Stimulated activated CD8-positive, alpha-beta memory T cell treated with anti-CD3 and anti-CD28 coated beads, Interleukin-2, amount 100 ng/mL, for 48 hours (primary cell): ENCODE results near the gene SMG6.
A peak's percentile ranks its signal among the peaks of the same experiment; 100 is the strongest.

Experiments
- DNase-seq, 2 donors: peaks; one replicate each; pipeline ENCODE4 v3.0.0-alpha.2; 2020; ENCODE audit warnings: low read depth in 2 of 2

The SMG6 gene

GRCh38 chr17:2235265-2235664 lies 68.3 kb downstream of the SMG6 start:
- no peak for DNase-seq

GRCh38 chr17:2233441-2233947 lies 70.1 kb downstream of the SMG6 start:
- DNase-seq: no peak

- no peak for DNase-seq
These were observed 71.3 kb downstream of the SMG6 start for GRCh38 chr17:2232244-2232638.

GRCh38 chr17:2230877-2231276 lies 72.7 kb downstream of the SMG6 start:
- no peak for DNase-seq

- no peak for DNase-seq
These were observed 76.4 kb downstream of the SMG6 start for GRCh38 chr17:2227025-2227699.

GRCh38 chr17:2223617-2223927 lies 80.0 kb downstream of the SMG6 start:
- DNase-seq: no peak

- peak; percentile 38 to 39 for DNase-seq
These were observed 80.5 kb downstream of the SMG6 start for GRCh38 chr17:2222901-2223616.

- DNase-seq: no peak
These were observed 81.3 kb downstream of the SMG6 start for GRCh38 chr17:2222301-2222700.

GRCh38 chr17:2218426-2218825 lies 85.2 kb downstream of the SMG6 start:
- DNase-seq: no peak

GRCh38 chr17:2215616-2216364 lies 87.8 kb downstream of the SMG6 start:
- peak; percentile 31 to 35 for DNase-seq

- no peak for DNase-seq
These were observed 88.5 kb downstream of the SMG6 start for GRCh38 chr17:2214929-2215615.

GRCh38 chr17:2214047-2214928 lies 89.3 kb downstream of the SMG6 start:
- peak in 1 of 2 donors; percentile 22 for DNase-seq

GRCh38 chr17:2213291-2213960 lies 90.2 kb downstream of the SMG6 start:
- no peak for DNase-seq

GRCh38 chr17:2212400-2212981 lies 91.1 kb downstream of the SMG6 start:
- no peak for DNase-seq

GRCh38 chr17:2211661-2212399 lies 91.8 kb downstream of the SMG6 start:
- no peak for DNase-seq

- DNase-seq: no peak
These were observed 92.9 kb downstream of the SMG6 start for GRCh38 chr17:2210726-2211125.

GRCh38 chr17:2207815-2208515 lies 95.6 kb downstream of the SMG6 start:
- DNase-seq: no peak

GRCh38 chr17:2204393-2204792 lies 99.2 kb downstream of the SMG6 start:
- DNase-seq: no peak

- no peak for DNase-seq
These were observed 99.8 kb downstream of the SMG6 start for GRCh38 chr17:2203818-2204217.
